ENCODE measurements around the gene ROMO1. TPM values are rescaled to one million over a fixed set of nuclear protein-coding genes. Genes with fewer than 3 reads are reported as not detected.
A peak's percentile ranks its signal among the peaks of the same experiment; 100 is the strongest.

ROMO1 gene
- total and polyA plus RNA-seq, 2 of the 8 experiments (the other 6 are each of a cell fraction or from before 2014, with no cell fraction given): 164 to 702 TPM

GRCh38 chr20:35735826-35736470, 36.7 kb downstream of the ROMO1 start:
- H3K23ac ChIP-seq (ENCODE audit: insufficient read length): no peak overlapping the region

More at GRCh38 chr20:35735826-35736470, 36.7 kb downstream of the ROMO1 start:
- H4K91ac ChIP-seq (replicated peaks; ENCODE audit: insufficient read length, low read length): no peak overlapping the region
- POLR2A ChIA-PET (ENCODE audit: partially characterized antibody): interaction anchor here (0.6 to 45.3 kb wide), 24 partner anchors 6 to 736 kb away, joined by 3 to 2341 read pairs (median 4); partner anchors contain the start of genes NFS1, PHF20, RBM39 and ROMO1
- FAIRE-seq (no peak), DNase-seq (ENCODE audit: low read depth in 1 of 2, low spot score in 2 of 2) (no peak)
- no peak overlapping the region for H2BK15ac ChIP-seq (ENCODE audit: low read length)
- no peak overlapping the region for H2BK5ac ChIP-seq (ENCODE audit: low read depth, low read length)
- no peak overlapping the region for H3K14ac ChIP-seq (ENCODE audit: insufficient read length)
- H3K79me1 ChIP-seq (ENCODE audit: low read depth, low read length): no peaks in the 10 kb centered on the region
- no peak overlapping the region for H2AK5ac ChIP-seq (ENCODE audit: low read depth, low read length)
- TF ChIP-seq ATF2 (IDR thresholded peaks at IDR 0.05; ENCODE audit: low read length) (no peak), POLR2A (IDR thresholded peaks at IDR 0.05; ENCODE audit: control extremely low read depth in 1 of 2, low read depth in 2 of 2, low read length in 2 of 2) (peak in 1 of 2 experiments; percentile 29; a peak in 1 of 3 replicates), POLR2AphosphoS5 (IDR thresholded peaks at IDR 0.05; ENCODE audit: low read depth, low read length) (peak; percentile 38)
- H3K27me3 ChIP-seq (replicated peaks in 1 of 4; ENCODE audit: control insufficient read depth in 3 of 4, extremely low read depth in 1 of 4, insufficient read depth in 3 of 4, low read length in 3 of 4): no peaks in the 10 kb centered on the region
- H3K9me3 ChIP-seq (ENCODE audit: insufficient read depth in 2 of 2, low read depth in 1 of 2, low read length in 1 of 2): no peaks in the 10 kb centered on the region
- WGBS, 2 experiments (ENCODE audit: extremely low coverage in 1 of 2, insufficient coverage in 1 of 2, insufficient read length in 1 of 2, insufficient replicate concordance in 2 of 2, low coverage in 1 of 2, low lambda C conversion rate in 2 of 2, missing lambda C conversion rate in 1 of 2): 93% methylated on average over 7 of the region's 7 CpGs; no CpG with 5 or more reads in 1 of the 2 experiments
- no peak overlapping the region for H3K56ac ChIP-seq (replicated peaks; ENCODE audit: insufficient read length, low read depth, low read length)
- H4K8ac ChIP-seq (ENCODE audit: extremely low read depth, insufficient read depth, low read length): no peak overlapping the region
- H4K5ac ChIP-seq (ENCODE audit: insufficient read length, low read depth, low read length): no peak overlapping the region
- CTCF ChIA-PET (ENCODE audit: partially characterized antibody): interaction anchor here (0.7 kb wide), 1 partner anchor 254 kb away, joined by 3 read pairs; no protein-coding TSS in a partner anchor
- no peak overlapping the region for H2BK20ac ChIP-seq (ENCODE audit: low read length)
- H3K4me2 ChIP-seq (ENCODE audit: insufficient read depth in 1 of 2, low read depth in 2 of 2, low read length in 2 of 2): no peak overlapping the region
- peaks cover 27 to 31% of the 10 kb centered on the region in 2 experiments for H4K20me1 ChIP-seq (replicated peaks in 1 of 2; ENCODE audit: control insufficient read depth in 1 of 2, insufficient read depth in 2 of 2, low read length in 2 of 2)
- H3K4ac ChIP-seq (replicated peaks; ENCODE audit: insufficient read length, low read depth, low read length): no peak overlapping the region
- no peak overlapping the region for H3K9ac ChIP-seq (replicated peaks in 1 of 4; ENCODE audit: extremely low read depth in 1 of 4, low read depth in 3 of 4, low read length in 3 of 4)
- peaks cover 51 to 99% (median 88%) of the 10 kb centered on the region in 4 experiments for H3K36me3 ChIP-seq (ENCODE audit: control insufficient read depth in 2 of 4, insufficient read depth in 4 of 4, low read length in 3 of 4)
- H3K23me2 ChIP-seq (ENCODE audit: low read depth, low read length): no peaks in the 10 kb centered on the region
- H3K27ac ChIP-seq (ENCODE audit: low read depth, low read length): no peak overlapping the region
- H3K4me1 ChIP-seq (replicated peaks in 1 of 4; ENCODE audit: control insufficient read depth in 3 of 4, insufficient read depth in 4 of 4, low read length in 3 of 4): peaks cover 0 to 4% (median 0%) of the 10 kb centered on the region in 4 experiments; a peak in 2 of 7 replicates
- no peak overlapping the region for H3K18ac ChIP-seq (ENCODE audit: extremely low read depth, low read length)
- no peak overlapping the region for H2BK120ac ChIP-seq (replicated peaks; ENCODE audit: low read depth, low read length)
- no peak overlapping the region for H3K4me3 ChIP-seq (ENCODE audit: extremely low read depth in 1 of 4, insufficient read depth in 2 of 4, low read depth in 3 of 4, low read length in 4 of 4)
- no peak overlapping the region for H2AFZ ChIP-seq (ENCODE audit: low read length)
- H3K79me2 ChIP-seq (ENCODE audit: control insufficient read depth in 1 of 2, insufficient read depth in 2 of 2, low read length in 2 of 2): peaks cover 31 to 99% of the 10 kb centered on the region in 2 experiments
- no peak overlapping the region for H2BK12ac ChIP-seq (ENCODE audit: low read depth, low read length)
